Heart right ventricle (tissue), 16 donors: Measurements from ENCODE around the gene KRTAP4-8. TPM values are rescaled to one million over a fixed set of nuclear protein-coding genes. Genes with fewer than 3 reads are reported as not detected.
"Not testable (repeated sequence)": the region's sequence is repeated elsewhere in the genome, so short reads cannot be mapped to it uniquely, and the experiment has no call there.

Source experiments
- ATAC-seq, 8 donors: fragments of 200-7000 bp; cut with Tn5 transposase; one replicate each; pipeline ENCODE4 v1.9.1; 2020; ENCODE audit warnings: mild to moderate bottlenecking in 8 of 8, moderate library complexity in 8 of 8, moderate number of reproducible peaks in 1 of 8
- DNase-seq, 2 donors: peaks; one replicate each; pipeline ENCODE4 v3.0.0-alpha.2; 2020
- H3K27ac ChIP-seq, 10 donors: fragments of 200-600 bp; sonication (generic) in 2 of 10; one replicate each; pipeline versions ENCODE4 v1.5.0 to v1.8.0; 2020 to 2022; ENCODE audit warnings: mild to moderate bottlenecking in 3 of 10
- H3K27me3 ChIP-seq, 7 donors: fragments of 200-600 bp; one replicate each; pipeline ENCODE4 v1.8.0; 2021 to 2022; ENCODE audit warnings: mild to moderate bottlenecking in 2 of 7
- H3K36me3 ChIP-seq, 9 donors: fragments of 200-600 bp; sonication (generic) in 1 of 9; one replicate each; pipeline versions ENCODE4 v1.5.0 to v1.8.0; 2020 to 2022; ENCODE audit warnings: mild to moderate bottlenecking in 2 of 9
- H3K4me1 ChIP-seq, 9 donors: fragments of 200-600 bp; sonication (generic) in 1 of 9; one replicate each; pipeline versions ENCODE4 v1.5.0 to v1.8.0; 2020 to 2022; ENCODE audit warnings: mild to moderate bottlenecking in 4 of 9
- H3K4me3 ChIP-seq, 10 donors: fragments of 200-600 bp; sonication (generic) in 2 of 10; one replicate each; pipeline versions ENCODE4 v1.5.0 to v1.8.0; 2020 to 2022; ENCODE audit warnings: mild to moderate bottlenecking in 7 of 10, moderate library complexity in 2 of 10
- H3K9me3 ChIP-seq, 11 donors: fragments of 200-600 bp in 10 of 11; sonication (generic) in 2 of 11; one replicate each; pipeline versions ENCODE4 v1.5.0 to v1.8.0; 2013 to 2022; ENCODE audit warnings: mild to moderate bottlenecking in 2 of 11, control low read depth in 1 of 11, moderate library complexity in 1 of 11
- WGBS, 2 donors: extraction: QIAGEN DNeasy Blood & Tissue Kit; methylation state at CpG; one replicate each; pipeline ENCODE4 v1.1.7; 2013; ENCODE audit warnings: inconsistent platforms in 1 of 2; 5-methylcytosine and 5-hydroxymethylcytosine counted together
- intact Hi-C, 10 donors: fragments of 100-400 bp; cut with DNase I; formaldehyde crosslinking; loops; one replicate each; pipeline versions ENCODE4 v1.11.1 to v1.14.2; 2022
- polyA plus RNA-seq, 2 donors: library from polyadenylated mRNA; stranded (reverse); fragments of 200-250 nt; gene quantifications; one replicate each; pipeline ENCODE4 v1.2.3, GENCODE V29; 2013
- total RNA-seq, 10 donors: library from RNA; stranded (reverse); fragmentation: NEBNext Ultra II Directional in 3 of 10; extraction: Animal tissue kit (Norgen Biotek cat#: 25700) in 3 of 10; gene quantifications; one replicate each; pipeline versions ENCODE4 v1.2.1 to v1.2.4, GENCODE V29; 2021 to 2023
- TF ChIP-seq, protein P1 (sequence below), 9 donors: fragments of 200-600 bp; sonication (generic) in 2 of 9; IDR thresholded peaks; one replicate each; pipeline versions ENCODE4 v1.5.0 to v1.8.0; 2021 to 2022; ENCODE audit warnings: antibody characterized with exemption in 9 of 9, mild to moderate bottlenecking in 5 of 9, moderate library complexity in 1 of 9
- donor health status: Arrhythmogenic right ventricular cardiomyopathy.
- donor health status: ischemic (EF 13 %, LVEDD 7.1; RV severe dilation, severe dysfunction).
- donor health status: healthy with polysubstance abuse.
- donor health status: DM: no; HTN: yes; CAD: no.
- donor health status: DM: no; HTN: no; CAD: no.
- donor health status: ischemic (EF 25% LVEDD 6.9; RV normal size, moderate dysfunction).
- donor health status: ischemic (EF 25% LVEDD 5.7; RV mildly dilated, moderate dysfunction).
- donor health status: healthy.
- donor health status: DM: yes; HTN: yes; CAD: no.
- donor health status: Ischemic cardiomyopathy.
- donor health status: ischemic (EF 35%, LVEDD 5.7; RV mildly dilated, moderate dysfunction).
- donor health status: nonischemic (EF 11% LVEDD 7.7; RV severe dilation, severe dysfunction).
- donor health status: DM: yes; HTN: yes; CAD: no.
- donor health status: PGD.
- donor health status: ischemic (EF 29% LVEDD 5.4; RV normal size, mild dysfunction).
- donor health status: nonischemic (EF 23%, LVEDD 6.1; RV moderate dilation, normal function).

The KRTAP4-8 gene
- total and polyA plus RNA-seq, 12 donors: not detected

DNA sequence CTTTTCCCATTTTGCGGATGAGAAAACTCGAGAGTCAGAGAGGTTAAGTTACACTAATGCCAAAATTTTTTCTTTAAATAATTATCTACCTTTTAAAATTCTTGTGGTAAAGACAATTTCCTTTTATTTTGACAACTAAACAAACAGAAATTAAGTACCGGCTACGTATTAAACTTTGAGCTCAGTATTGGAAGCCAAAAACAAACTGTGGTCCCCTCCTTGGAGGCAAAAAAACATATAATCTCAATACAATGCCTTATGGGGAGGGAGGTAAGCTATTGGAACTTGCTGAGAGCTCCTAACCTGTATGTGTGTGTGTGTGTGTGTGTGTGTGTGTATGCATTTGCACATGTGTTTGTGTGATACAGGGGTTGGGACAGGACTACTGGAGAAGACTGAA is 34.5 kb downstream of the KRTAP4-8 start:
- DNase-seq (no peak), ATAC-seq (no peak)
- H3K27me3 ChIP-seq: peaks cover 0 to 61% (median 43%) of the 10 kb centered on the region in 7 donors
- no peaks in the 10 kb centered on the region for H3K4me1 ChIP-seq
- 89% methylated on average over 4 of the region's 4 CpGs for WGBS, 2 donors
- H3K4me3 ChIP-seq: no peak overlapping the region
- intact Hi-C loops: no loop called here
- TF ChIP-seq, protein P1, sequence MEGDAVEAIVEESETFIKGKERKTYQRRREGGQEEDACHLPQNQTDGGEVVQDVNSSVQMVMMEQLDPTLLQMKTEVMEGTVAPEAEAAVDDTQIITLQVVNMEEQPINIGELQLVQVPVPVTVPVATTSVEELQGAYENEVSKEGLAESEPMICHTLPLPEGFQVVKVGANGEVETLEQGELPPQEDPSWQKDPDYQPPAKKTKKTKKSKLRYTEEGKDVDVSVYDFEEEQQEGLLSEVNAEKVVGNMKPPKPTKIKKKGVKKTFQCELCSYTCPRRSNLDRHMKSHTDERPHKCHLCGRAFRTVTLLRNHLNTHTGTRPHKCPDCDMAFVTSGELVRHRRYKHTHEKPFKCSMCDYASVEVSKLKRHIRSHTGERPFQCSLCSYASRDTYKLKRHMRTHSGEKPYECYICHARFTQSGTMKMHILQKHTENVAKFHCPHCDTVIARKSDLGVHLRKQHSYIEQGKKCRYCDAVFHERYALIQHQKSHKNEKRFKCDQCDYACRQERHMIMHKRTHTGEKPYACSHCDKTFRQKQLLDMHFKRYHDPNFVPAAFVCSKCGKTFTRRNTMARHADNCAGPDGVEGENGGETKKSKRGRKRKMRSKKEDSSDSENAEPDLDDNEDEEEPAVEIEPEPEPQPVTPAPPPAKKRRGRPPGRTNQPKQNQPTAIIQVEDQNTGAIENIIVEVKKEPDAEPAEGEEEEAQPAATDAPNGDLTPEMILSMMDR (IDR thresholded peaks at IDR 0.05): no peak
- no peak overlapping the region for H3K27ac ChIP-seq
- H3K36me3 ChIP-seq: no peaks in the 10 kb centered on the region
- H3K9me3 ChIP-seq: no peaks in the 10 kb centered on the region

DNA sequence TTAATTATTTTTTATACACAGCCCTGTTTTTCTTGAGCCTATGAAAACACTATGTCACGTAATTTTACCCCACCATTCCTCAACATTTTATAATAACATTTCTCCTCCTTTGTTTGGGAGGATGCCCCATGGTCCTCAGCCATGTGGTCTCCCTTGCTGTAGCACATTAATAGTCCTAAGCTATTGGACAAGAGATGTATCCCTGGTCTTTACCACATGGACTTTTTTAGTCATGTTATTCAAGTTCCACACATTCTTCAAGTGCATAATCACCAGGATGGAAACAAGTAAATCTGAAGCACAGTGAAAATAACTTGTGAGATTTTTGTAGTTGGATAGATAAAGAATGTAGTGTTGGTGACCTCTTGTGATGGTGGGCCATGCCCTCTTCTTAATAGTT is 36.0 kb downstream of the KRTAP4-8 start:
- intact Hi-C loops: no loop called here
- peaks cover 0 to 76% (median 51%) of the 10 kb centered on the region in 7 donors for H3K27me3 ChIP-seq
- H3K27ac ChIP-seq: no peak overlapping the region
- peaks cover 0 to 7% (median 0%) of the 10 kb centered on the region in 11 donors for H3K9me3 ChIP-seq
- H3K4me1 ChIP-seq: no peaks in the 10 kb centered on the region
- H3K4me3 ChIP-seq: no peak overlapping the region
- no peaks in the 10 kb centered on the region for H3K36me3 ChIP-seq
- TF ChIP-seq, protein P1 (IDR thresholded peaks at IDR 0.05): no peak
- 69 to 76% methylated on average over 1 of the region's 1 CpG for WGBS, 2 donors
- DNase-seq: no peak
- ATAC-seq: no peak

DNA sequence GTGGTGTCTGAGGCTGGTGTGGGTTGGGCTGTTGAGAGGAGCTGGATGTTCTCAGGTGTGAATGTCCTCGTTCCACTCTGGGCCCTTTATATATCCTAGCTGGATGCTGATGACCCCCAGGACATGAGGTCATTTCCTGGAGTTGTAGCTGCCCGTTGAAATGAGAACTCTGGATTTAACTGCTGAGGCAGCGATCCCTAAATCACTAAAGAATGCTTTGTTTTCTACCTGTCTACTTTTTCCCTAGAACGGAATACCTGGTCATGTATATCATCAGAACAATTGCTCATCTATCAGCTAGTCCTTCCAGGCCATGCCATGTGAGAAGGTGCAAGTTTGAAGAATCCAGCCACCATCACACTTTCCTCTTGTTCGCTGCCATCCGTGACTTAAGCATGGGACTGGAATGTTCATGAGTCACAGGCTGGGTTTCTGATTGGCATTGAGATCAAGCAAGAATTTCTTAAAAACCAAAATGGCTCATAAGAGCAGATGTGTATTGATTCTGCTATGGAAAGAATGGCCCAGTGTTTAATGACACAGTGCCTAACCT is 37.8 kb downstream of the KRTAP4-8 start, which contains the start of gene KRTAP2-3:
TSS of gene KRTAP2-3 (minus strand) at position 63 of the 553 bp plus-strand sequence. CDS start 64 bp downstream, outside the sequence.
- Histone ChIP-seq H3K9me3 (peaks cover 0 to 7% (median 0%) of the 10 kb centered on the region in 11 donors), H3K27ac (no peak within 1 kb of the TSS), H3K27me3 (peaks cover 0 to 82% (median 58%) of the 10 kb centered on the region in 7 donors), H3K36me3 (no peaks in the 10 kb centered on the region), H3K4me3 (no peak within 1 kb of the TSS), H3K4me1 (no peaks in the 10 kb centered on the region)
- 60 to 61% methylated on average over 6 of the region's 6 CpGs for WGBS, 2 donors
- DNase-seq (no peak), ATAC-seq (no peak)
- TF ChIP-seq, protein P1 (IDR thresholded peaks at IDR 0.05): no peak
- intact Hi-C loops: no loop called here

GRCh38 chr17:41059276-41060051 is 38.5 kb downstream of the KRTAP4-8 start:
- intact Hi-C loops, H3K36me3 ChIP-seq, H3K4me3 ChIP-seq, H3K9me3 ChIP-seq, H3K4me1 ChIP-seq, H3K27ac ChIP-seq, DNase-seq: not testable (repeated sequence)
- H3K27me3 ChIP-seq: peaks cover 0 to 76% (median 55%) of the 10 kb centered on the region in 7 donors
- WGBS, 2 donors: 23 to 28% methylated on average over 9 to 12 of the region's 31 CpGs
- peak in 1 of 8 donors; percentile 53 for ATAC-seq

DNA sequence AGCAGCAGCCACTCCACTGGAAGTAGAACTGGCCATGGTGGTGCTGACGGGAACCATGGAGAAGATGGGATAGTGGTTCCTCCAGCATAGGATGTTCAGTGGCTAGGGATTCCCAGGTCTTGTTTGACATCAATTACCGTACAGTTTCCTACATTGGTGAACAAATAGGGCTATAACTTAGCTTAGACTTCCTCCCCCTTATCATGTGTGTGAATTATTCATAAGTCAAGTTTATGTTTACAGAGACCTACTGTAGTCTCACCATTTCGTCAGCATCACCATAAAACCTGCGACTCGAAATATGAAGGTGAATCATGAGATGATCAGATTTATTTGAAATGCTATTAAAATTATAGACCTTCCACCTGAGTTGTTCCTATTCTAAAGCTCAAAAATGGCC is 39.2 kb downstream of the KRTAP4-8 start:
- H3K36me3 ChIP-seq: no peaks in the 10 kb centered on the region
- intact Hi-C loops: no loop called here
- TF ChIP-seq, protein P1 (IDR thresholded peaks at IDR 0.05): no peak
- H3K27ac ChIP-seq: no peak overlapping the region
- peaks cover 0 to 76% (median 50%) of the 10 kb centered on the region in 7 donors for H3K27me3 ChIP-seq
- no peak for ATAC-seq
- H3K4me1 ChIP-seq: no peaks in the 10 kb centered on the region
- H3K9me3 ChIP-seq: peaks cover 0 to 8% (median 0%) of the 10 kb centered on the region in 11 donors
- H3K4me3 ChIP-seq: no peak overlapping the region
- DNase-seq: no peak
- WGBS, 2 donors: 85% methylated on average over 5 of the region's 5 CpGs
